ENCODE results near the gene BRSK1. TPM values are rescaled to one million over a fixed set of nuclear protein-coding genes. Genes with fewer than 3 reads are reported as not detected.
A peak's percentile ranks its signal among the peaks of the same experiment; 100 is the strongest.

The BRSK1 gene
- total RNA-seq, 2 experiments from 2014 or later, result 5.6 to 5.7 TPM

GRCh38 chr19:55347442-55348009 lies 63.7 kb downstream of the BRSK1 start:
- ChIA-PET POLR2A (interaction anchor here (3.7 kb wide), 1 partner anchor 9 kb away, joined by 25 read pairs; the partner anchor contains the start of gene KMT5C), CTCF (no interaction called here)
- no peak for DNase-seq
- no peaks in the 10 kb centered on the region for H3K9me3 Mint-ChIP-seq
- H3K4me3 Mint-ChIP-seq, result no peak overlapping the region
- peaks cover 15% of the 10 kb centered on the region for H3K27me3 Mint-ChIP-seq
- no peak overlapping the region for H3K27ac Mint-ChIP-seq
- H3K36me3 Mint-ChIP-seq (ENCODE audit: low read depth), result peaks cover 6% of the 10 kb centered on the region
- peaks cover 20% of the 10 kb centered on the region for H3K4me1 Mint-ChIP-seq

- H3K4me1 Mint-ChIP-seq, result peaks cover 29% of the 10 kb centered on the region
- POLR2A ChIA-PET, result interaction anchor here (0.9 to 3.7 kb wide), 2 partner anchors 9 to 16 kb away, joined by 3 to 25 read pairs; partner anchors contain the start of gene KMT5C
- no peak overlapping the region for H3K4me3 Mint-ChIP-seq
- H3K36me3 Mint-ChIP-seq (ENCODE audit: low read depth), result peaks cover 3% of the 10 kb centered on the region
- CTCF ChIA-PET, result no interaction called here
- no peaks in the 10 kb centered on the region for H3K9me3 Mint-ChIP-seq
- H3K27me3 Mint-ChIP-seq, result peaks cover 24% of the 10 kb centered on the region
- no peak for DNase-seq
- H3K27ac Mint-ChIP-seq, result no peak overlapping the region
These were observed 64.7 kb downstream of the BRSK1 start for GRCh38 chr19:55348317-55349034.

GRCh38 chr19:55350620-55351315 lies 67.0 kb downstream of the BRSK1 start:
- H3K36me3 Mint-ChIP-seq (ENCODE audit: low read depth), result peaks cover 3% of the 10 kb centered on the region
- no peaks in the 10 kb centered on the region for H3K9me3 Mint-ChIP-seq
- no peak for DNase-seq
- H3K27ac Mint-ChIP-seq, result peak overlapping the region; percentile 30
- peaks cover 34% of the 10 kb centered on the region for H3K4me1 Mint-ChIP-seq
- ChIA-PET POLR2A (interaction anchor here (1.0 to 3.7 kb wide), 3 partner anchors 12 to 21 kb away, joined by 3 to 25 read pairs (median 4); partner anchors contain the start of gene KMT5C), CTCF (interaction anchor here (1.0 kb wide), 1 partner anchor 50 kb away, joined by 5 read pairs; no protein-coding TSS in a partner anchor)
- no peak overlapping the region for H3K4me3 Mint-ChIP-seq
- peaks cover 38% of the 10 kb centered on the region for H3K27me3 Mint-ChIP-seq

GRCh38 chr19:55352040-55352439 lies 68.2 kb downstream of the BRSK1 start:
- Mint-ChIP-seq H3K4me3 (no peak overlapping the region), H3K4me1 (peaks cover 34% of the 10 kb centered on the region), H3K27me3 (peaks cover 41% of the 10 kb centered on the region), H3K9me3 (no peaks in the 10 kb centered on the region), H3K36me3 (ENCODE audit: low read depth) (peaks cover 3% of the 10 kb centered on the region), H3K27ac (peak overlapping the region; percentile 26)
- ChIA-PET CTCF (interaction anchor here (0.8 kb wide), 1 partner anchor 50 kb away, joined by 5 read pairs; no protein-coding TSS in a partner anchor), POLR2A (interaction anchor here (0.9 to 2.5 kb wide), 2 partner anchors 13 to 92 kb away, joined by 3 to 13 read pairs; partner anchors contain the start of gene KMT5C)
- DNase-seq, result peak; percentile 45

GRCh38 chr19:55352549-55353145 lies 68.8 kb downstream of the BRSK1 start:
- Mint-ChIP-seq H3K9me3 (no peaks in the 10 kb centered on the region), H3K4me3 (peak overlapping the region; percentile 33), H3K27me3 (peaks cover 46% of the 10 kb centered on the region), H3K36me3 (ENCODE audit: low read depth) (peaks cover 3% of the 10 kb centered on the region), H3K27ac (no peak overlapping the region), H3K4me1 (peaks cover 34% of the 10 kb centered on the region)
- CTCF ChIA-PET, result interaction anchor here (0.8 kb wide), 1 partner anchor 51 kb away, joined by 5 read pairs; no protein-coding TSS in a partner anchor
- POLR2A ChIA-PET, result interaction anchor here (0.9 to 2.5 kb wide), 4 partner anchors 14 to 235 kb away, joined by 3 to 13 read pairs (median 3); partner anchors contain the start of genes KMT5C and UBE2S
- DNase-seq, result no peak

- POLR2A ChIA-PET, result interaction anchor here (0.9 to 2.5 kb wide), 3 partner anchors 14 to 235 kb away, joined by 3 to 13 read pairs (median 3); partner anchors contain the start of genes KMT5C and UBE2S
- peaks cover 46% of the 10 kb centered on the region for H3K27me3 Mint-ChIP-seq
These were observed 69.6 kb downstream of the BRSK1 start for GRCh38 chr19:55353356-55353802.

GRCh38 chr19:55353803-55354697 lies 70.3 kb downstream of the BRSK1 start:
- peaks cover 46% of the 10 kb centered on the region for H3K27me3 Mint-ChIP-seq
- POLR2A ChIA-PET, result interaction anchor here (0.9 to 2.5 kb wide), 3 partner anchors 15 to 236 kb away, joined by 3 to 13 read pairs (median 3); partner anchors contain the start of genes KMT5C and UBE2S
- peaks cover 34% of the 10 kb centered on the region for H3K4me1 Mint-ChIP-seq
- peak; percentile 71 for DNase-seq
- no peak overlapping the region for H3K27ac Mint-ChIP-seq
- CTCF ChIA-PET, result no interaction called here
- no peaks in the 10 kb centered on the region for H3K36me3 Mint-ChIP-seq (ENCODE audit: low read depth)
- no peaks in the 10 kb centered on the region for H3K9me3 Mint-ChIP-seq
- H3K4me3 Mint-ChIP-seq, result peak overlapping the region; percentile 67

More at GRCh38 chr19:55353356-55353802, 69.6 kb downstream of the BRSK1 start:
- H3K27ac Mint-ChIP-seq, result no peak overlapping the region
- H3K9me3 Mint-ChIP-seq, result no peaks in the 10 kb centered on the region
- H3K4me3 Mint-ChIP-seq, result peak overlapping the region; percentile 67
- H3K4me1 Mint-ChIP-seq, result peaks cover 34% of the 10 kb centered on the region
- CTCF ChIA-PET, result no interaction called here
- no peak for DNase-seq
- no peaks in the 10 kb centered on the region for H3K36me3 Mint-ChIP-seq (ENCODE audit: low read depth)

- ChIA-PET CTCF (interaction anchor here (1.7 kb wide), 1 partner anchor 16 kb away, joined by 4 read pairs; the partner anchor contains the start of gene KMT5C), POLR2A (no interaction called here)
- no peak within 1 kb of the TSS for H3K27ac Mint-ChIP-seq
- peak within 1 kb of the TSS; percentile 67 for H3K4me3 Mint-ChIP-seq
- H3K36me3 Mint-ChIP-seq (ENCODE audit: low read depth), result no peaks in the 10 kb centered on the region
- peaks cover 34% of the 10 kb centered on the region for H3K4me1 Mint-ChIP-seq
- peaks cover 46% of the 10 kb centered on the region for H3K27me3 Mint-ChIP-seq
- H3K9me3 Mint-ChIP-seq, result no peaks in the 10 kb centered on the region
- DNase-seq, result no peak
These were observed 71.0 kb downstream of the BRSK1 start, which contains the start of gene COX6B2 for GRCh38 chr19:55354698-55355212. Gene COX6B2 (minus strand): TSS chr19:55354719. CDS start chr19:55354521, 198 bp downstream.

GRCh38 chr19:55355213-55355821 lies 71.5 kb downstream of the BRSK1 start:
- H3K9me3 Mint-ChIP-seq, result no peaks in the 10 kb centered on the region
- no peak overlapping the region for H3K27ac Mint-ChIP-seq
- H3K36me3 Mint-ChIP-seq (ENCODE audit: low read depth), result no peaks in the 10 kb centered on the region
- no peak overlapping the region for H3K4me3 Mint-ChIP-seq
- peaks cover 34% of the 10 kb centered on the region for H3K4me1 Mint-ChIP-seq
- ChIA-PET CTCF (interaction anchor here (0.6 to 1.7 kb wide), 2 partner anchors 13 to 16 kb away, joined by 3 to 4 read pairs; partner anchors contain the start of gene KMT5C), POLR2A (interaction anchor here (1.1 kb wide), 1 partner anchor 17 kb away, joined by 4 read pairs; no protein-coding TSS in a partner anchor)
- H3K27me3 Mint-ChIP-seq, result peaks cover 46% of the 10 kb centered on the region
- no peak for DNase-seq

- no peaks in the 10 kb centered on the region for H3K36me3 Mint-ChIP-seq (ENCODE audit: low read depth)
- POLR2A ChIA-PET, result no interaction called here
These were observed 74.7 kb downstream of the BRSK1 start for GRCh38 chr19:55358493-55358892.

More at GRCh38 chr19:55358493-55358892, 74.7 kb downstream of the BRSK1 start:
- Mint-ChIP-seq H3K27me3 (peaks cover 21% of the 10 kb centered on the region), H3K9me3 (no peaks in the 10 kb centered on the region), H3K4me1 (peaks cover 4% of the 10 kb centered on the region), H3K27ac (no peak overlapping the region), H3K4me3 (no peak overlapping the region)
- no peak for DNase-seq
- CTCF ChIA-PET, result no interaction called here

Data from activated CD4-positive, alpha-beta memory T cell treated with anti-CD3 and anti-CD28 coated beads, Interleukin-2, amount 10 ng/mL, durations not matched to agents 7 days and 5 days (primary cell).